ENCODE measurements around the gene WNT2.
A peak's percentile ranks its signal among the peaks of the same experiment; 100 is the strongest.
"Not testable (repeated sequence)": the region's sequence is repeated elsewhere in the genome, so short reads cannot be mapped to it uniquely, and the experiment has no call there.

The WNT2 gene

DNA sequence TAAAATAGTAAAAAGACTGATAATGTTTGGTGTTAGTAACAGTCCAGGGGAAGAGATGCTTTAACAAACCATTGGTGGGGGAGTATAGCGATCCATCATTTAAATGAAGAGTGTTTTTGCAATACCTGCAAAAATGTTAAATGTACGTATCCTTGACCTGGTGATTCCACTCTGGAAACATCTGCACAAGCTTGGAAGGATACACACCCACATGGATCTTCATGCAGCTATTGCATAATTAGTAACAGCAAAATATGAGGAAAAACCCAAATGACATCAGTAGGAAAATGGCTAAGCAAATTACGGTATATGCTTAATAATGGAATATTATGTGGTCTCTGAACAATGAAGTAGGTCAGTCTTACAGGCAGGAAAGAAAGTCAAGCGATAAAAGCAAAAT is 20.5 kb downstream of the WNT2 start:
- DNase-seq = no peak

DNA sequence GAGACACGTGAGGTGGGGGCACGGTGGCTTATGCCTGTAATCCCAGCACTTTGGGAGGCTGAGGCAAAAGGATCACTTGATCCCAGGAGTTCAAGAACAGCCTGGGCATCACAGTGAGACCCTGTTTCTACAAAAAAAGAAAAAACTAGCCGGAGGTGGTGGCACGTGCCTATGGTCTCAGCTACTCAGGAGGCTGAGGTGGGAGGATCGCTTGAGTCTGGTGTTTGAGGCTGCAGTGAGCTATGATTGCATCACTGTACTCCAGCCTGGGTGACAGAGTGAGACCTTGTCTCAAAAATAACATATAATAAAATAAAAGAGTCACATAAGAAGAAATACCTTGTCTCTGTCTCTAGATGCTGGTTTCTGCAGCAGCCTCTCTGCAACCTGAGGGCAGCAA is 22.4 kb downstream of the WNT2 start:
- not testable (repeated sequence) for DNase-seq

GRCh38 chr7:117297606-117298005 is 25.3 kb downstream of the WNT2 start:
- DNase-seq = no peak

DNA sequence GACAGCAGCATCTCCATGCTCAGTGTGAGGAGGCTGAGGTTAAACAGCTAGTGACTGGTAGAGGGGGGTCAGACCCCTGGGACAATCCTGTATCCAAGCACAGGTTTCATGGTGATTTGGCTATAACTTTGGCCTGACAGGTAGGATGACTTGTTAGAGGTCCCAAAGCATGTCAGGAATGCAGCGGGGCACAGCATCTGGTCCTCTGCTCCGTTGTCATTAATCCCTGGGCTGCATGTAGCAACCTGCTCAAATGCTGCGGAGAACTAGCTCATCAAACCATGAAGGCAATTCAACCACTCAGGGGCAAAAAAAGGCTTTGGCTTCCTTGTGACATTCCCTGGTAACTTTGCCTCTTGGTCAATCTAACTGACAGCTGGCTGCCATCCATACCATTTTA is 26.8 kb downstream of the WNT2 start:
- no peak for DNase-seq

DNA sequence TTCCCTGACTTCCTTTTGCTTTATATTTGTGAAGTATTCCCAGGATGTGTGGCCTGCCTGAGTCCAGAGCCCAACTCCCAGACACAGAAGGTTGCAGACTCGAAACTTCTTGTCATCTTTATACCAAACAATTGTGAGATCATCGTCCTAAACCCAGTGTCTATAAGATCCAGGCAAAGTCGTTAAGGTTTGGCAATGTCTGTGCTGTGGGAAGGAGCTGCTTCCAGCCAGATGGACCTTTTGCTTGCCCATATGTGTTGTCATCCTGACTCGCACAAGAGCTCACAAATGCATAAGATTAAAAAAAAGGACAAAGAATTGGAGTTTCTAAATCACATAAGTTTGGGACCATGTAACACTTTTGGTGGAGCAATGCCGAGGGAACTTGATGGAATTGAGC is 37.0 kb downstream of the WNT2 start:
- DNase-seq = no peak

DNA sequence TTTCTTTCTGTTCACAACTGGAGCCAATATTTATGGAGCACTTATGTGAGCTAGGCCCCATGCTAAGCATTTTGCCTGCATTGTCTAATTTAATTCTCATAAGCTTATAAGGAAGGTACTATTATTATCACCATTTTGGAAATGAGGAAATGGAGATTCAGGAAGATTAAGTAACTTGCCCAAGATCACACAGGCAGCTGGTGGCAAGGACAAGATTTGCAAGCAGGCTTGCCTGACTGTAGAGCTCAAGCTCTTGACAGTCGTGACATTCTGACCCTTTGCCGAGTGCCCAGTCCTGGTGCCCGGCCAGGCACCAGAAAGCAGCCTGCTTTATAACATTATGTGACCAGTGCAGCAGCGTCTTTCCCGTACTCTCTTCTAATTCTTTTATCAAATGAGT is 38.2 kb downstream of the WNT2 start:
- no peak for DNase-seq

DNA sequence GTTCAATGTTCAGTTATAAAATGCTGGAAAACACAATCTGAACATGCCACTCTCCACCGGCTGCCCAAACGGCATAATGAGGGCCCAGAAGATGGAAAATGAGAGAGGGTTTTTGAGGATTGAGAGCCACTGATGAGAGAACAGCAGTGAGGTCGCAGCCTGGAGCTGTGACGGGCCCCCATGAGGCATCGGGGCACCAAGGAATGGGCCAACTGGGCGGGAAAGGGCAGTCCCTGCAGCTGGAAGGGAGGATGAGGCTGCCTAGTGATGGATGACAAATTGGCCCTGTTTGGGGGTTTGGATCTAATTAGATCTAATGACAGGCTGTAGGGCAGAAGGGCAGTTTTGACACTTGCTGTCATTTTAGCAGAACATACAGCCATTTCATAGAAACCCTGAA is 39.1 kb downstream of the WNT2 start:
- no peak for DNase-seq

- DNase-seq = no peak
Observed at GRCh38 chr7:117283371-117283770, 39.5 kb downstream of the WNT2 start.

DNA sequence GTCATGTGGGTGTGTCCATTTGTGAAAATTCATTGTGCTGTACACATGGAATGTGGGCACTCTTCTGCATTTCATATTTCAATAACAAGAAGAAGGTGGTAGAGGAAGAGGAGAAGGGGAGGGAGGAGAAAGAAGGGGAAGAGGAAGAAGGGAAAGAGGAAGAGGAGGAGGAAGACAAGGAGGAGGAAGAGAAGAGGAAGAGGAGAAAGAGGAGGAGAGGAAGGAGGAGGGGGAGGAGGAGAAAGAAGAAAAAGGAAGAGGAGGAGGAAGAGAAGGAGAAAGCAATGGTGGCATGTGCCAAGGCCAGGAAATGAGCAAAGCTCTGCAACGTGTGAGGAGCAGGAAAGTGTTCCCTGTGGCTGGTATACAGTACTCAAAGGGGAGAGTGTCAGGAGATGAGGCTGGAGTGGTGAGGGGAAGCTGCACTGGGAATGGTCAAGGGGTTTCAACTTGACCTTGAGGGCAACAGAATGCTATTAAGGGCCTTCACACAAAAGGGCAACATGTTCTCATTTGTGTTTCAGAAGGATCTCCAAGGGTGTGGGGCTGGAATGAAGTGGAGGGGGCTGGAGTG is 40.5 kb downstream of the WNT2 start:
- DNase-seq = no peak

- DNase-seq = no peak
Observed at GRCh38 chr7:117281562-117281961, 41.3 kb downstream of the WNT2 start.

GRCh38 chr7:117279931-117280557 is 42.8 kb downstream of the WNT2 start:
- DNase-seq = no peak

GRCh38 chr7:117279203-117279602 is 43.7 kb downstream of the WNT2 start:
- DNase-seq = no peak

GRCh38 chr7:117278040-117278439 is 44.8 kb downstream of the WNT2 start:
- no peak for DNase-seq

- DNase-seq = no peak
Observed at GRCh38 chr7:117277576-117277975, 45.3 kb downstream of the WNT2 start.

- DNase-seq = no peak
Observed at GRCh38 chr7:117274951-117275350, 47.9 kb downstream of the WNT2 start.

GRCh38 chr7:117273814-117274225 is 49.0 kb downstream of the WNT2 start:
- peak; percentile 31 for DNase-seq

DNA sequence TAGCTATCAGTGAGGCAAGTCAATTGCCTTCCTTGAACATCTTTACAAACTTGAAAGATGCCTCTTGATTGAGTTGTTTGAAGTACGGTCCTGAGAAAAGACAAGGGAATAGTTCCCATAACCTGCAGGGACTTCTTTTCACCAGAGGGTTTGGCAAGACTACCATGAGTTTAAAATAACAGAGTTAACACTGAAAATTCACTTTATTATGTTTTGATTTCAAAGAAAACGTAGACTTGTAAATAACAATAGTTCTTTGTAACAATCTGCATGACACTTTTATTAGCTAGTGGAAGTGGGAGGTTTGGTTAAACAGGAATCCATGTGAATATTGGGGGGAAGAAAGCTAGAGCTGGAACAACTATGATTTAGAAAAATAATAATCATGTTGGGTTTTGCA is 49.5 kb downstream of the WNT2 start:
- DNase-seq = no peak

DNA sequence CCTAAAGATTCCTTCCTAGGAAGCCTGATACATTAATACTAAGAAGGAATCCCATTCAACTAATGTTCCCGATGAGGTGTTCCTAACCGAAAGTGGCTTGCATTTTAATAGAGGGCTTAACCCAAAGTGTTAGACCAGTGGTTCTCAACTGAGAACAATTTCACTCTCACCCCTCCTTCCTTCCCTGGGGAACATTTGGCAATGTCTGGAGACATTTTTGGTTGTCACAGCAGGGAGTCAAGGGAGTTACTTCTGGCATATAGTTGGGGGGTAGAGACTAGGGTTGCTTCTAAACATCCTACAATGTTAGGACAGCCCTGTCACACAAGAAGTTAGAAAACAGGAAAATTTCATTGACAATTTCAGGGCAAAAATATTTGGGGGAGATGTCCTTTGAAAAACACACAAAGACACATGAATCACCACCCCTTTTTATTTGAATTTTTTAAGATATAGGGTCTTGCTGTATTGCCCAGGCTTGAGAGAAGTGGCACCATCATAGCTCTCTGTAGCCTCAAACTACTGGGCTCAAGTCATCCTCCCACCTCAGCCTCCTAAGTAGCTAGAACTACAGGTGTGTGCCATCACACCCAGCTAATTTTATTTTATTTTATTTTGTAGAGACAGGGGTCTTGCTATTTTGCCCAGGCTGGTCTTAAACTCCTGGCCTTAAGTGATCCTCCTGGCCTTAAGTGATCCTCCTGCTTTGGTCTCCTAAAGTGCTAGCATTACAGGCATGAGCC is 50.7 kb downstream of the WNT2 start:
- DNase-seq = no peak

GRCh38 chr7:117271566-117271965 is 51.3 kb downstream of the WNT2 start:
- no peak for DNase-seq

DNA sequence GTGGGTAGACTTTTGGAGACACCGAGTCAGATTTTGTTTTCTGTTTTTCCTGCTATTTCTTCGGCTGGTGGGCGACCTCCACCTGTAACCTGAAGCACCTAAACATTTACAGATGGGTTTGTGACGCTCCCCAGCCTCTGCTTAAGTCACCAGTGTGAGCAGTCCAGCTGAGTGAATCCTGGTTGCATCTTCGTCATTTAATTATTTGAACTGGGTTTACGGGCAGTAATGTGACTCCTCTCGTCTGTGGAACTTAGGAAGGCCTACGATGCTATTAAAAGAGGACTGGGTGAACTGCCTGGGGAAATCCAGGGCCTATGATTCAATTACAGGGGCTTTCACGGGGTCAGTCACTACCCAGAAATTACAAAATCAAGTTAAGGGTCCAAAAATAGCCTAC is 52.5 kb downstream of the WNT2 start:
- DNase-seq = no peak

- no peak for DNase-seq
Observed at GRCh38 chr7:117269886-117270285, 53.0 kb downstream of the WNT2 start.

DNA sequence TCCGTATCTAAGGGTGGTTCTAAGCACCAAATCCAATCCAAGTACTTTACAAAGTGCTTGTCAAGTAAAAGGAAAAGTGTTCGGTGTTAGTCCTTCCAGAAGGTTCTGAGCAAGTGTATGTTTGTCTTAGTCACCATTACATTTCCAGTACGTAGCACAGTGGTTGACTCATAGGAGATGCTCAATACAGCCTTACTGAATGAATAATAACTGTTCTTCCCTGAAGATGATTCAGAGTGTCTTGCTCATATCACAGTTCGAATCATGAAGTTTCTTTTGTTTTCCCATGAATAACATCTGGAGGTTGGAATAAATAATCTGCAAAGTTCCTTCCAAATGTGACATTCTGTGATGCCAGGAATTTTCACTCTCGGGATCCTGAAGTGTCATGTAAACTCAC is 53.4 kb downstream of the WNT2 start:
- no peak for DNase-seq

DNA sequence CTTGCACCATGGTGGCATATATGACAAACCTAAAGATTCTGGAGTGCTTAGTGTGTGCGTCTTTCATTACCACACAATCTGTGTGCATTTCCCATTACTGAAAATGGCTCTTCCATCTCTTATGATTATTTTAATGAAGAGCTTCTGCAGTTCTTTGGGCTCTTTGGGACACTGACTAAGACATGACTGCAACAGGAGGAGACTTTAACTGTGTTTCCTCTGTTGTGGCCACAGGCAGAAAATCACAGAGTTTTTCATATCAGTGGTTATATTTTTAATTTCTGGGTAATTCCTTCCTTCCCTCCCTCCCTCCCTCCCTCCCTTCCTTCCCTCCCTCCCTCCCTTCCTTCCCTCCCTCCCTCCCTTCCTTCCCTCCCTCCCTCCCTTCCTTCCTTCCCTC is 58.1 kb downstream of the WNT2 start:
- DNase-seq = no peak

- no peak for DNase-seq
Observed at GRCh38 chr7:117262546-117262945, 60.3 kb downstream of the WNT2 start.

- no peak for DNase-seq
Observed at GRCh38 chr7:117259615-117260014, 63.2 kb downstream of the WNT2 start.

Data from NCI-H1694 (cell line).